H1 (cell line): Measurements from ENCODE around the gene INTS7. TPM values are rescaled to one million over a fixed set of nuclear protein-coding genes. Genes with fewer than 3 reads are reported as not detected.

ENCODE experiments used
- CTCF ChIA-PET: fragments of 300-600 bp; sonication (Branson Sonifier 250); formaldehyde crosslinking; loops from one replicate; lab custom pipeline; 2021; ENCODE audit not compliant: partially characterized antibody; lab: Charles Lee
- POLR2A ChIA-PET: fragments of 300-600 bp; sonication (Branson Sonifier 250); formaldehyde crosslinking; loops from one replicate; lab custom pipeline; 2021; ENCODE audit warnings: inconsistent platforms; ENCODE audit not compliant: partially characterized antibody; lab: Charles Lee
- DNase-seq, 2 experiments: peaks; one replicate each; pipeline versions ENCODE4 v3.0.0 to v3.0.0-alpha.2; 2010 to 2022; ENCODE audit warnings: low spot score in 2 of 2, low read depth in 1 of 2, mixed read lengths in 1 of 2
- FAIRE-seq: peaks from 2 replicates; lab custom pipeline; 2011; peaks lifted over from hg19 to GRCh38; lab: Jason Lieb, UNC
- H2AFZ ChIP-seq: 2 replicates; pipeline ENCODE4 v1.8.1; 2012; ENCODE audit warnings: low read length, inconsistent platforms
- H2AK5ac ChIP-seq: 2 replicates; pipeline ENCODE4 v1.6.1; 2013; ENCODE audit warnings: low read depth, low read length
- H2BK120ac ChIP-seq: replicated peaks from 2 replicates; pipeline ENCODE3; 2013; ENCODE audit warnings: low read depth, low read length, inconsistent platforms
- H2BK12ac ChIP-seq: 2 replicates; pipeline ENCODE4 v1.6.1; 2013; ENCODE audit warnings: low read depth, low read length
- H2BK15ac ChIP-seq: 2 replicates; pipeline ENCODE4 v1.6.1; 2013; ENCODE audit warnings: low read length
- H2BK20ac ChIP-seq: 2 replicates; pipeline ENCODE4 v1.6.1; 2013; ENCODE audit warnings: low read length
- H2BK5ac ChIP-seq: 2 replicates; pipeline ENCODE4 v1.6.1; 2013; ENCODE audit warnings: low read depth, low read length
- H3K14ac ChIP-seq: 2 replicates; pipeline ENCODE4 v1.6.1; 2013; ENCODE audit warnings: inconsistent platforms; ENCODE audit not compliant: insufficient read length
- H3K18ac ChIP-seq: 2 replicates; pipeline ENCODE4 v1.6.1; 2013; ENCODE audit warnings: low read length; ENCODE audit errors: extremely low read depth
- H3K23ac ChIP-seq: 2 replicates; pipeline ENCODE4 v1.6.1; 2013; ENCODE audit warnings: inconsistent platforms; ENCODE audit not compliant: insufficient read length
- H3K23me2 ChIP-seq: 2 replicates; pipeline ENCODE4 v1.6.1; 2013; ENCODE audit warnings: low read depth, low read length
- H3K27ac ChIP-seq: 2 replicates; pipeline ENCODE4 v1.6.1; 2011; ENCODE audit warnings: low read depth, low read length, inconsistent platforms
- H3K27me3 ChIP-seq, 4 experiments: replicated peaks in 1 of 4; 1 replicate in 1 of 4; 2 replicates in 3 of 4; pipeline versions ENCODE4 v1.6.1 to v1.8.1; 2011 to 2013; ENCODE audit warnings: low read length in 3 of 4, mild to moderate bottlenecking in 3 of 4, inconsistent platforms in 2 of 4, mixed read lengths in 2 of 4, moderate library complexity in 1 of 4; ENCODE audit not compliant: control insufficient read depth in 3 of 4, insufficient read depth in 3 of 4; ENCODE audit errors: extremely low read depth in 1 of 4
- H3K36me3 ChIP-seq, 4 experiments: 2 replicates each; pipeline versions ENCODE4 v1.6.1 to v1.8.1; 2011 to 2013; ENCODE audit warnings: mild to moderate bottlenecking in 4 of 4, low read length in 3 of 4, moderate library complexity in 2 of 4, control low read depth in 1 of 4, inconsistent platforms in 1 of 4; ENCODE audit not compliant: insufficient read depth in 4 of 4, control insufficient read depth in 2 of 4
- H3K4ac ChIP-seq: replicated peaks from 2 replicates; pipeline ENCODE3; 2013; ENCODE audit warnings: low read length, low read depth, mixed read lengths, inconsistent platforms; ENCODE audit not compliant: insufficient read length
- H3K4me1 ChIP-seq, 4 experiments: replicated peaks in 1 of 4; 1 replicate in 1 of 4; 2 replicates in 3 of 4; pipeline versions ENCODE4 v1.6.1 to v1.8.1; 2011 to 2013; ENCODE audit warnings: low read length in 3 of 4, inconsistent platforms in 2 of 4, mixed read lengths in 1 of 4; ENCODE audit not compliant: insufficient read depth in 4 of 4, control insufficient read depth in 3 of 4
- H3K4me2 ChIP-seq, 2 experiments: 2 replicates each; pipeline versions ENCODE4 v1.6.1 to v1.8.1; 2011 to 2013; ENCODE audit warnings: low read depth in 2 of 2, low read length in 2 of 2, control low read depth in 1 of 2, inconsistent platforms in 1 of 2, mild to moderate bottlenecking in 1 of 2; ENCODE audit not compliant: insufficient read depth in 1 of 2
- H3K4me3 ChIP-seq, 4 experiments: fragments of 200-600, 300-600 bp in 1 of 4; sonication (generic), shearing (Covaris generic), sonication (Bioruptor Twin) in 1 of 4; 2 replicates each; pipeline versions ENCODE4 v1.5.1 to v1.8.1; 2011 to 2016; ENCODE audit warnings: low read length in 4 of 4, low read depth in 3 of 4, control low read depth in 2 of 4, inconsistent platforms in 2 of 4, mild to moderate bottlenecking in 2 of 4, mixed read lengths in 1 of 4, moderate library complexity in 1 of 4; ENCODE audit not compliant: insufficient read depth in 2 of 4; ENCODE audit errors: extremely low read depth in 1 of 4
- H3K56ac ChIP-seq: replicated peaks from 2 replicates; pipeline ENCODE3; 2013; ENCODE audit warnings: low read depth, mild to moderate bottlenecking, mixed read lengths, low read length, inconsistent platforms; ENCODE audit not compliant: insufficient read length
- H3K79me1 ChIP-seq: 2 replicates; pipeline ENCODE4 v1.6.1; 2013; ENCODE audit warnings: low read depth, low read length, control low read depth
- H3K79me2 ChIP-seq, 2 experiments: 2 replicates each; pipeline versions ENCODE4 v1.6.1 to v1.8.1; 2012 to 2013; ENCODE audit warnings: low read length in 2 of 2, mild to moderate bottlenecking in 2 of 2, inconsistent platforms in 1 of 2; ENCODE audit not compliant: insufficient read depth in 2 of 2, control insufficient read depth in 1 of 2
- H3K9ac ChIP-seq, 4 experiments: replicated peaks in 1 of 4; 1 replicate in 1 of 4; 2 replicates in 3 of 4; pipeline versions ENCODE4 v1.6.1 to v1.8.1; 2011 to 2013; ENCODE audit warnings: low read depth in 3 of 4, low read length in 3 of 4, control low read depth in 2 of 4, mild to moderate bottlenecking in 2 of 4, moderate library complexity in 2 of 4, inconsistent platforms in 1 of 4; ENCODE audit errors: extremely low read depth in 1 of 4
- H3K9me3 ChIP-seq, 2 experiments: 2 replicates each; pipeline versions ENCODE4 v1.6.1 to v1.8.1; 2012 to 2013; ENCODE audit warnings: mild to moderate bottlenecking in 2 of 2, moderate library complexity in 2 of 2, control low read depth in 1 of 2, inconsistent platforms in 1 of 2, low read depth in 1 of 2, low read length in 1 of 2, mixed read lengths in 1 of 2; ENCODE audit not compliant: insufficient read depth in 2 of 2
- H4K20me1 ChIP-seq, 2 experiments: replicated peaks in 1 of 2; 2 replicates each; pipeline versions ENCODE3 to v1.8.1; 2011 to 2013; ENCODE audit warnings: inconsistent platforms in 2 of 2, low read length in 2 of 2, mild to moderate bottlenecking in 1 of 2; ENCODE audit not compliant: insufficient read depth in 2 of 2, control insufficient read depth in 1 of 2
- H4K5ac ChIP-seq: 2 replicates; pipeline ENCODE4 v1.6.1; 2013; ENCODE audit warnings: low read length, low read depth, mixed read lengths, inconsistent platforms; ENCODE audit not compliant: insufficient read length
- H4K8ac ChIP-seq: 2 replicates; pipeline ENCODE4 v1.8.0; 2013; ENCODE audit warnings: mild to moderate bottlenecking, moderate library complexity, low read length, inconsistent platforms; ENCODE audit not compliant: insufficient read depth; ENCODE audit errors: extremely low read depth
- H4K91ac ChIP-seq: replicated peaks from 2 replicates; pipeline ENCODE3; 2013; ENCODE audit warnings: low read length, mixed read lengths, inconsistent platforms; ENCODE audit not compliant: insufficient read length
- BACH1 ChIP-seq: IDR thresholded peaks from 2 replicates; pipeline ENCODE4 v1.6.1; 2012; ENCODE audit warnings: low read length, improper control_type of control experiment
- BRCA1 ChIP-seq: IDR thresholded peaks from 2 replicates; pipeline ENCODE4 v1.6.1; 2012; ENCODE audit warnings: low read depth, low read length, improper control_type of control experiment
- CHD1 ChIP-seq: IDR thresholded peaks from 2 replicates; pipeline ENCODE4 v1.6.1; 2012; ENCODE audit warnings: low read depth, low read length, improper control_type of control experiment
- EP300 ChIP-seq, 2 experiments: IDR thresholded peaks; 1 replicate in 1 of 2; 2 replicates in 1 of 2; pipeline ENCODE4 v1.6.1; 2011 to 2012; ENCODE audit warnings: low read depth in 2 of 2, low read length in 2 of 2, mild to moderate bottlenecking in 2 of 2, borderline replicate concordance in 1 of 2, inconsistent platforms in 1 of 2, moderate library complexity in 1 of 2
- SRF ChIP-seq: IDR thresholded peaks from 2 replicates; pipeline ENCODE4 v1.6.1; 2011; ENCODE audit warnings: mild to moderate bottlenecking, low read depth, low read length, moderate library complexity
- WGBS, 2 experiments: shearing (Covaris generic) in 1 of 2; methylation state at CpG; one replicate each; pipeline versions ENCODE4 v1.1.6 to v1.1.7; 2013 to 2015; ENCODE audit warnings: low lambda C conversion rate in 2 of 2, mixed read lengths in 2 of 2, inconsistent platforms in 1 of 2, low coverage in 1 of 2, missing lambda C conversion rate in 1 of 2; ENCODE audit not compliant: insufficient replicate concordance in 2 of 2, insufficient coverage in 1 of 2, insufficient read length in 1 of 2; ENCODE audit errors: extremely low coverage in 1 of 2, missing lambda C conversion rate in 1 of 2; 5-methylcytosine and 5-hydroxymethylcytosine counted together
- polyA plus RNA-seq, 7 experiments: library from polyadenylated mRNA; depleted of rRNA in 3 of 7; stranded (reverse) in 5 of 7; unstranded in 2 of 7; fragments of >200 nt in 5 of 7; fragments of 200-250 nt in 2 of 7; gene quantifications; 1 replicate in 5 of 7; 2 replicates in 1 of 7; 4 replicates in 1 of 7; pipeline versions ENCODE4 v1.2.1 to v1.2.3, GENCODE V29; 2011 to 2013; ENCODE audit warnings: missing spikeins in 2 of 7, mixed read lengths in 2 of 7
- total RNA-seq: library from RNA; stranded (reverse); fragmentation: NEBNext Ultra II Directional; extraction: Animal tissue kit (Norgen Biotek cat#: 25700); gene quantifications from 2 replicates; pipeline ENCODE4 v1.2.1, GENCODE V29; 2021

The INTS7 gene
- total and polyA plus RNA-seq, 2 of the 8 experiments (the other 6 are each of a cell fraction or from before 2014, with no cell fraction given): 15.2 to 22.4 TPM

DNA sequence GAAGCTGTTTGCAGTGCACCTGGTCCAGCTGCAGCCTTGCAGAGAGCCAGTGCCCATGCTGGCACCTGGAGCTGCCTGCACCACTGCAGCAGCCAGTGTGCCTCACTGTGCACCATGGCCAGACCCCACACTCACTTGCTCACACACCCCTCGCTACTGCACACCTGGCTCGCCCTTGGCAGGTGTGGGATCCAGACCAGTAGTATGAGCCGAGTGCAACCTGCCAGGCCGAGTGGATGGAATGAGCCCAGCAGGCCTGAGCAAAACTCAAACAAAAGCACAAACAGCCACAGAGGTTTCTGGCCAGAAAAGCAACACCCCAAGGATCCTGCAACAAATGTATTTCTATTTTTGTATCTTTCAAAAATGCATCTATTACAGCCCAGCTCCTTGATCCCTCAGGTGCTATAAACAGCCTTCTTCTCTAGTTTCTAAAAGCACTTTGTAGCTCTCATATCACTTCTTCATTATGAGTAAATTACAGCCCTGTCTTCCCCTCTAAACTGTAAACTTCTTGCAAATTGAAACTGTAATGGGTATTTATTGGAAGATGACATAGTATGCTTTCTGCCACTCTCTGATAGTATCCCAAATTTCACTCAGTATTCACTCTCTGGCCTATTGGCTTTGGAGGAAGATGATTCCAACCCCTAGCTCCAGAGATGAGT lies 132.6 kb downstream of the INTS7 start:
- Histone ChIP-seq H3K4me1 (no peaks in the 10 kb centered on the region), H3K27me3 (no peaks in the 10 kb centered on the region), H3K36me3 (no peaks in the 10 kb centered on the region), H3K79me1 (no peaks in the 10 kb centered on the region), H3K23me2 (no peaks in the 10 kb centered on the region), H4K91ac (no peak overlapping the region), H4K8ac (no peak overlapping the region), H3K4me3 (no peak overlapping the region), H3K9me3 (peaks cover 12 to 15% of the 10 kb centered on the region in 2 experiments), H2BK5ac (no peak overlapping the region), H4K20me1 (no peaks in the 10 kb centered on the region), H3K27ac (no peak overlapping the region), H2BK20ac (no peak overlapping the region), H3K9ac (no peak overlapping the region), H3K23ac (no peak overlapping the region), H3K4me2 (no peak overlapping the region), H3K56ac (no peak overlapping the region), H3K14ac (no peak overlapping the region), H2AFZ (no peak overlapping the region), H2BK15ac (no peak overlapping the region), H4K5ac (no peak overlapping the region), H2BK12ac (no peak overlapping the region), H3K18ac (no peak overlapping the region), H2AK5ac (no peak overlapping the region), H3K4ac (no peak overlapping the region), H3K79me2 (no peaks in the 10 kb centered on the region), H2BK120ac (no peak overlapping the region)
- DNase-seq (no peak), FAIRE-seq (no peak)
- WGBS, 2 experiments: 89% methylated on average over 4 of the region's 4 CpGs; no CpG with 5 or more reads in 1 of the 2 experiments
- CTCF ChIA-PET: interaction anchor here (1.0 to 2.5 kb wide), 8 partner anchors 11 to 222 kb away, joined by 3 to 9 read pairs (median 3); partner anchors contain the start of genes DTL and INTS7
- POLR2A ChIA-PET: interaction anchor here (1.3 kb wide), 1 partner anchor 8 kb away, joined by 4 read pairs; no protein-coding TSS in a partner anchor
- TF ChIP-seq SRF: no peak
- no peak for TF ChIP-seq BRCA1
- no peak for TF ChIP-seq BACH1
- TF ChIP-seq EP300 (IDR thresholded peaks at IDR 0.05; ENCODE audit: borderline replicate concordance in 1 of 2, low read depth in 2 of 2, low read length in 2 of 2): no peak
- no peak for TF ChIP-seq CHD1
